ENCODE measurements around the gene PRPSAP2. TPM values are rescaled to one million over a fixed set of nuclear protein-coding genes. Genes with fewer than 3 reads are reported as not detected.

Gene PRPSAP2
- total and polyA plus RNA-seq, 2 of the 4 experiments (the other 2 are of a cell fraction) = 22.9 to 28.1 TPM

Small RNAs within 50 kb of the gene (microRNA-seq; reads per million reads assigned to microRNA genes)
- gene RF00324 (ENCODE audit: insufficient read depth, insufficient read length) = not detected

Small RNAs within 50 kb of the gene (small RNA-seq; reads per million reads assigned to genes)
- gene RF00324 = 0 reads per million in 5 experiments

Other genes starting within 250 kb of the PRPSAP2 start
- not detected in 2 replicates for gene TBC1D28, start 213.7 kb upstream of the PRPSAP2 start, total RNA-seq (2012; rRNA removed)
- gene TBC1D28, start 213.7 kb upstream of the PRPSAP2 start, polyA plus RNA-seq (2012; rRNA removed) = not detected in 2 replicates
- 4.7 and 5.6 TPM in 2 replicates for gene FOXO3B, start 175.8 kb upstream of the PRPSAP2 start, total RNA-seq (2012; rRNA removed)
- gene FOXO3B, start 175.8 kb upstream of the PRPSAP2 start, polyA plus RNA-seq (2012; rRNA removed) = 5.4 and 6.3 TPM in 2 replicates
- gene FBXW10, start 114.1 kb upstream of the PRPSAP2 start, total RNA-seq (2012; rRNA removed) = not detected in 2 replicates
- gene FBXW10, start 114.1 kb upstream of the PRPSAP2 start, polyA plus RNA-seq (2012; rRNA removed) = not detected in 2 replicates
- 35.7 and 99.2 TPM in 2 replicates for gene TVP23B, start 76.9 kb upstream of the PRPSAP2 start, total RNA-seq (2012; rRNA removed)
- gene TVP23B, start 76.9 kb upstream of the PRPSAP2 start, polyA plus RNA-seq (2012; rRNA removed) = 21.3 and 30.9 TPM in 2 replicates
- not detected in 2 replicates for gene SLC5A10, start 94.0 kb downstream of the PRPSAP2 start, total RNA-seq (2012; rRNA removed)
- gene SLC5A10, start 94.0 kb downstream of the PRPSAP2 start, polyA plus RNA-seq (2012; rRNA removed) = not detected in 2 replicates
- 9.5 and 10.3 TPM in 2 replicates for gene FAM83G, start 146.6 kb downstream of the PRPSAP2 start, total RNA-seq (2012; rRNA removed)
- 12.6 and 14.1 TPM in 2 replicates for gene FAM83G, start 146.6 kb downstream of the PRPSAP2 start, polyA plus RNA-seq (2012; rRNA removed)
- under 0.01 TPM in 1 of 2 replicates, not detected in the other for gene GRAP, start 188.8 kb downstream of the PRPSAP2 start, total RNA-seq (2012; rRNA removed)
- gene GRAP, start 188.8 kb downstream of the PRPSAP2 start, polyA plus RNA-seq (2012; rRNA removed) = 0.13 and 0.14 TPM in 2 replicates